GM19328 (cell line): Measurements from ENCODE around the gene GBX1.

Experiments
- ATAC-seq: cut with Tn5 transposase; IDR thresholded peaks from one replicate; pipeline ENCODE4 v1.9.1; 2021; ENCODE audit warnings: mild to moderate bottlenecking, moderate library complexity; ENCODE audit not compliant: unreplicated experiment

GBX1 gene

GRCh38 chr7:151141311-151141854 lies 26.1 kb downstream of the GBX1 start:
- no peak for ATAC-seq

GRCh38 chr7:151140826-151141225 lies 26.7 kb downstream of the GBX1 start:
- ATAC-seq, result no peak

- ATAC-seq, result no peak
Observed at GRCh38 chr7:151139791-151140190, 27.7 kb downstream of the GBX1 start.

GRCh38 chr7:151139071-151139790 lies 28.3 kb downstream of the GBX1 start:
- no peak for ATAC-seq

- ATAC-seq, result no peak
Observed at GRCh38 chr7:151138153-151138851, 29.2 kb downstream of the GBX1 start.

- no peak for ATAC-seq
Observed at GRCh38 chr7:151137791-151138152, 29.7 kb downstream of the GBX1 start.

GRCh38 chr7:151137076-151137675 lies 30.3 kb downstream of the GBX1 start:
- ATAC-seq, result no peak

GRCh38 chr7:151135866-151136843 lies 31.3 kb downstream of the GBX1 start:
- no peak for ATAC-seq

- no peak for ATAC-seq
Observed at GRCh38 chr7:151135525-151135845, 32.0 kb downstream of the GBX1 start.

GRCh38 chr7:151134743-151135524 lies 32.6 kb downstream of the GBX1 start:
- no peak for ATAC-seq

- ATAC-seq, result no peak
Observed at GRCh38 chr7:151133986-151134742, 33.3 kb downstream of the GBX1 start.

GRCh38 chr7:151133266-151133985 lies 34.1 kb downstream of the GBX1 start:
- no peak for ATAC-seq

GRCh38 chr7:151132461-151133205 lies 34.9 kb downstream of the GBX1 start:
- no peak for ATAC-seq

- ATAC-seq, result no peak
Observed at GRCh38 chr7:151131592-151132293, 35.8 kb downstream of the GBX1 start.

GRCh38 chr7:151131224-151131591 lies 36.3 kb downstream of the GBX1 start:
- no peak for ATAC-seq

GRCh38 chr7:151130741-151131157 lies 36.7 kb downstream of the GBX1 start:
- no peak for ATAC-seq

- no peak for ATAC-seq
Observed at GRCh38 chr7:151129960-151130591, 37.4 kb downstream of the GBX1 start.
